IMR-90 (cell line): Measurements from ENCODE around the gene FMN2. TPM values are rescaled to one million over a fixed set of nuclear protein-coding genes. Genes with fewer than 3 reads are reported as not detected.

ENCODE experiments used
- ATAC-seq: fragments of 200-7000 bp; cut with Tn5 transposase; 2 replicates; pipeline ENCODE4 v1.9.1; 2020; ENCODE audit warnings: low read depth, mild to moderate bottlenecking, moderate library complexity
- BruUV-seq: library from RNA; stranded (reverse); fragments of 400-500 nt; replicated peaks from 2 replicates; lab custom pipeline; 2021; lab: Mats Ljungman, UMichigan
- CTCF ChIA-PET: fragments of 300-600 bp; formaldehyde crosslinking; extraction: SDS; loops from one replicate; lab custom pipeline; 2021; ENCODE audit warnings: antibody characterized with exemption; lab: Yijun Ruan, JAX
- POLR2A ChIA-PET: fragments of 300-600 bp; sonication (Branson Sonifier 250); formaldehyde crosslinking; loops from one replicate; lab custom pipeline; 2022; ENCODE audit warnings: antibody characterized with exemption; ENCODE audit not compliant: unreplicated experiment; lab: Charles Lee
- DNase-seq: peaks from one replicate; pipeline ENCODE4 v3.0.0; 2013
- H2AFZ ChIP-seq: replicated peaks from 2 replicates; pipeline ENCODE3; 2013; ENCODE audit warnings: low read length, mild to moderate bottlenecking; ENCODE audit not compliant: poor library complexity
- H2AK5ac ChIP-seq: 2 replicates; pipeline ENCODE4 v1.6.1; 2013; ENCODE audit warnings: low read depth, low read length, inconsistent platforms
- H2AK9ac ChIP-seq: replicated peaks from 2 replicates; pipeline ENCODE3; 2013; ENCODE audit warnings: mild to moderate bottlenecking, low read depth, low read length, moderate library complexity; ENCODE audit not compliant: poor library complexity
- H2BK120ac ChIP-seq: 2 replicates; pipeline ENCODE4 v1.6.1; 2013; ENCODE audit warnings: low read depth, low read length, inconsistent platforms
- H2BK15ac ChIP-seq: 3 replicates; pipeline ENCODE4 v1.6.1; 2013; ENCODE audit warnings: low read depth, low read length, inconsistent platforms
- H2BK20ac ChIP-seq: 2 replicates; pipeline ENCODE4 v1.6.1; 2013; ENCODE audit warnings: low read depth, mild to moderate bottlenecking, inconsistent platforms, low read length, moderate library complexity
- H2BK5ac ChIP-seq: 2 replicates; pipeline ENCODE4 v1.6.1; 2013; ENCODE audit warnings: mild to moderate bottlenecking, low read depth, low read length, inconsistent platforms; ENCODE audit not compliant: poor library complexity, severe bottlenecking
- H3K14ac ChIP-seq: replicated peaks from 2 replicates; pipeline ENCODE4 v1.6.1; 2013; ENCODE audit warnings: low read depth, low read length, inconsistent platforms
- H3K18ac ChIP-seq: 2 replicates; pipeline ENCODE4 v1.6.1; 2013; ENCODE audit warnings: low read depth, low read length, control low read depth
- H3K23ac ChIP-seq: 2 replicates; pipeline ENCODE4 v1.6.1; 2013; ENCODE audit warnings: low read depth, low read length, inconsistent platforms
- H3K27ac ChIP-seq: 2 replicates; pipeline ENCODE4 v1.5.1; 2013; ENCODE audit warnings: mild to moderate bottlenecking, control low read depth, low read length; ENCODE audit not compliant: insufficient read depth
- H3K27me3 ChIP-seq: 2 replicates; pipeline ENCODE4 v1.6.1; 2013; ENCODE audit warnings: low read length; ENCODE audit not compliant: control insufficient read depth, insufficient read depth
- H3K36me3 ChIP-seq: 2 replicates; pipeline ENCODE4 v1.6.1; 2013; ENCODE audit warnings: low read length, mixed read lengths; ENCODE audit not compliant: control insufficient read depth, insufficient read depth
- H3K4ac ChIP-seq: 2 replicates; pipeline ENCODE4 v1.6.1; 2013; ENCODE audit warnings: low read depth, low read length, inconsistent platforms
- H3K4me1 ChIP-seq: 2 replicates; pipeline ENCODE4 v1.6.1; 2013; ENCODE audit warnings: low read length, mixed read lengths; ENCODE audit not compliant: control insufficient read depth, insufficient read depth
- H3K4me2 ChIP-seq: 2 replicates; pipeline ENCODE4 v1.6.1; 2013; ENCODE audit warnings: low read depth, mild to moderate bottlenecking, control low read depth, low read length, moderate library complexity
- H3K4me3 ChIP-seq: 2 replicates; pipeline ENCODE4 v1.5.1; 2013; ENCODE audit warnings: low read depth, mild to moderate bottlenecking, control low read depth, low read length, moderate library complexity; ENCODE audit not compliant: insufficient read depth
- H3K56ac ChIP-seq: 2 replicates; pipeline ENCODE4 v1.6.1; 2013; ENCODE audit warnings: low read length, inconsistent platforms; ENCODE audit not compliant: insufficient read depth; ENCODE audit errors: extremely low read depth
- H3K79me1 ChIP-seq, 2 experiments: 2 replicates each; pipeline ENCODE4 v1.6.1; 2013; ENCODE audit warnings: low read length in 2 of 2, inconsistent platforms in 1 of 2, low read depth in 1 of 2
- H3K9ac ChIP-seq: 2 replicates; pipeline ENCODE4 v1.6.1; 2013; ENCODE audit warnings: low read depth, low read length, control low read depth
- H3K9me1 ChIP-seq: 2 replicates; pipeline ENCODE4 v1.6.1; 2013; ENCODE audit warnings: low read length, inconsistent platforms; ENCODE audit not compliant: insufficient read depth
- H3K9me3 ChIP-seq: 2 replicates; pipeline ENCODE4 v1.6.1; 2013; ENCODE audit warnings: low read length; ENCODE audit not compliant: control insufficient read depth, insufficient read depth
- H4K20me1 ChIP-seq: 2 replicates; pipeline ENCODE4 v1.6.1; 2013; ENCODE audit warnings: low read length, inconsistent platforms; ENCODE audit not compliant: insufficient read depth
- H4K5ac ChIP-seq: 2 replicates; pipeline ENCODE4 v1.6.1; 2013; ENCODE audit warnings: mild to moderate bottlenecking, low read depth, low read length, control low read depth
- H4K8ac ChIP-seq, 2 experiments: 2 replicates each; pipeline ENCODE4 v1.6.1; 2013; ENCODE audit warnings: low read depth in 2 of 2, low read length in 2 of 2, control low read depth in 1 of 2, inconsistent platforms in 1 of 2
- H4K91ac ChIP-seq: 2 replicates; pipeline ENCODE4 v1.6.1; 2013; ENCODE audit warnings: low read depth, low read length, inconsistent platforms; ENCODE audit not compliant: insufficient read depth
- BHLHE40 ChIP-seq: fragments of 150-350 bp; IDR thresholded peaks from 2 replicates; pipeline ENCODE4 v1.6.1; 2016; ENCODE audit warnings: mild to moderate bottlenecking, low read depth, low read length
- CEBPB ChIP-seq: IDR thresholded peaks from 2 replicates; pipeline ENCODE4 v1.6.1; 2012; ENCODE audit warnings: low read depth, low read length, improper control_type of control experiment
- CTCF ChIP-seq: conservative IDR thresholded peaks from 2 replicates; pipeline ENCODE4 v1.5.1; 2012; ENCODE audit warnings: mild to moderate bottlenecking, low read depth, low read length, improper control_type of control experiment
- FOS ChIP-seq: fragments of 150-350 bp; IDR thresholded peaks from 2 replicates; pipeline ENCODE4 v1.6.1; 2016; ENCODE audit warnings: low read depth, low read length
- SMC3 ChIP-seq: fragments of 150-350 bp; IDR thresholded peaks from 2 replicates; pipeline ENCODE4 v1.6.1; 2016; ENCODE audit warnings: low read depth, mild to moderate bottlenecking, antibody characterized with exemption, low read length, moderate library complexity
- WGBS, 2 experiments: methylation state at CpG; one replicate each; pipeline versions ENCODE4 v1.1.5 to v1.1.7; 2013; ENCODE audit warnings: missing lambda C conversion rate in 2 of 2; ENCODE audit not compliant: insufficient read length in 1 of 2; ENCODE audit errors: extremely low coverage in 2 of 2; 5-methylcytosine and 5-hydroxymethylcytosine counted together
- dilution Hi-C: fragments of 300-500 bp; cut with HindIII; formaldehyde crosslinking; loops from one replicate; pipeline ENCODE4 v1.14.3; 2018; ENCODE audit warnings: low sequenced_read_pairs; ENCODE audit not compliant: unreplicated experiment
- in situ Hi-C: fragments of 300-500 bp; cut with MboI; formaldehyde crosslinking; loops from 3 replicates; pipeline ENCODE4 v1.14.3; 2019; ENCODE audit warnings: low sequenced_read_pairs, inconsistent platforms, mixed read lengths
- intact Hi-C: fragments of 100-400 bp; cut with micrococcal nuclease; formaldehyde crosslinking; loops from 2 replicates; pipeline ENCODE4 v1.10.0; 2022
- polyA plus RNA-seq, 3 experiments: library from polyadenylated mRNA; depleted of rRNA; stranded (reverse); fragments of >200 nt; gene quantifications; 2 replicates each; pipeline ENCODE4 v1.2.3, GENCODE V29; 2012; ENCODE audit warnings: low replicate concordance in 1 of 3
- total RNA-seq: library from RNA; depleted of rRNA; stranded (reverse); fragments of >200 nt; gene quantifications from 2 replicates; pipeline ENCODE4 v1.2.3, GENCODE V29; 2012

The FMN2 gene
- total and polyA plus RNA-seq, 2 of the 4 experiments (the other 2 are of a cell fraction), result 29.0 to 35.8 TPM

- ATAC-seq (no peak; the same call in 1 of the 2 replicates), DNase-seq (peak; percentile 64)
- H2BK5ac ChIP-seq, result peak overlapping the region; percentile 29
- in situ Hi-C loops, result no loop called here
- no peak overlapping the region for H3K4me3 ChIP-seq
- ChIA-PET POLR2A (no interaction called here), CTCF (interaction anchor here (0.7 kb wide), 1 partner anchor 187 kb away, joined by 3 read pairs; no protein-coding TSS in a partner anchor)
- H4K8ac ChIP-seq, result no peak overlapping the region
- no peaks in the 10 kb centered on the region for H3K36me3 ChIP-seq
- H3K27me3 ChIP-seq, result no peaks in the 10 kb centered on the region
- TF ChIP-seq CEBPB (no peak), SMC3 (no peak), FOS (no peak), CTCF (0 out of 2 replicates have a peak, but pooled peaks have one; percentile 6), BHLHE40 (no peak)
- no peak overlapping the region for H3K4me2 ChIP-seq
- peak overlapping the region; percentile 43; the same call in 1 of the 2 replicates for H2AK5ac ChIP-seq
- H3K4me1 ChIP-seq, result peaks cover 7% of the 10 kb centered on the region
- H3K9ac ChIP-seq, result no peak overlapping the region
- 0 out of 3 replicates have a peak overlapping the region, but pooled peaks have one; percentile 36 for H2BK15ac ChIP-seq
- no peaks in the 10 kb centered on the region for H4K20me1 ChIP-seq
- H3K18ac ChIP-seq, result peak overlapping the region; percentile 34; the same call in 1 of the 2 replicates
- H3K79me1 ChIP-seq, result peaks cover 7 to 32% of the 10 kb centered on the region in 2 experiments; a peak in 3 of 4 replicates
- WGBS, 2 experiments, result no CpG with 5 or more reads among the region's 2 CpGs
- intact Hi-C loops, result no loop called here
- no peak overlapping the region for H3K23ac ChIP-seq
- H4K91ac ChIP-seq, result no peak overlapping the region; the same call in 1 of the 2 replicates
- H3K14ac ChIP-seq, result no peak overlapping the region
- peak overlapping the region; percentile 25; the same call in 1 of the 2 replicates for H2BK20ac ChIP-seq
- H3K27ac ChIP-seq, result no peak overlapping the region
- dilution Hi-C loops, result no loop called here
- no peak overlapping the region for H3K4ac ChIP-seq
- H2AFZ ChIP-seq, result no peak overlapping the region
- no peaks in the 10 kb centered on the region for H3K9me1 ChIP-seq
- no peaks in the 10 kb centered on the region for H3K9me3 ChIP-seq
- no peak overlapping the region for H2AK9ac ChIP-seq
- no TSS peak for BruUV-seq
- no peak overlapping the region; the same call in 1 of the 2 replicates for H2BK120ac ChIP-seq
- peak overlapping the region; percentile 4; the same call in 1 of the 2 replicates for H4K5ac ChIP-seq
- H3K56ac ChIP-seq, result no peak overlapping the region
Measured at GRCh38 chr1:240295811-240296210, 204.1 kb downstream of the FMN2 start.
